ENCODE measurements around the gene CNP.
A peak's percentile ranks its signal among the peaks of the same experiment; 100 is the strongest.
"Not testable (repeated sequence)": the region's sequence is repeated elsewhere in the genome, so short reads cannot be mapped to it uniquely, and the experiment has no call there.

CNP gene

GRCh38 chr17:42018988-42019387 lies 52.4 kb downstream of the CNP start:
- no peak overlapping the region for H3K27ac ChIP-seq
- ChIA-PET CTCF (interaction anchor here (0.6 kb wide), 1 partner anchor 56 kb away, joined by 3 read pairs; no protein-coding TSS in a partner anchor), POLR2A (ENCODE audit: low non-redundant PET) (interaction anchor here (2.1 kb wide), 1 partner anchor 52 kb away, joined by 11 read pairs; the partner anchor contains the start of gene CNP)
- no peak for DNase-seq (ENCODE audit: low spot score)
- TF ChIP-seq CTCF (conservative IDR thresholded peaks at IDR 0.05; ENCODE audit: low read depth), result no peak

GRCh38 chr17:42019509-42020404 lies 53.2 kb downstream of the CNP start, which contains the start of gene NKIRAS2:
Gene NKIRAS2, plus strand, starts transcription at chr17:42020090. Its CDS starts 1,488 bp downstream, at chr17:42021578.
- DNase-seq (ENCODE audit: low spot score), result peak; percentile 92
- CTCF ChIA-PET, result interaction anchor here (0.6 to 0.9 kb wide), 6 partner anchors 32 to 1987 kb away, joined by 3 to 5 read pairs (median 3); no protein-coding TSS in a partner anchor
- POLR2A ChIA-PET (ENCODE audit: low non-redundant PET), result interaction anchor here (0.6 kb wide), 1 partner anchor 1294 kb away, joined by 3 read pairs; no protein-coding TSS in a partner anchor
- TF ChIP-seq CTCF (conservative IDR thresholded peaks at IDR 0.05; ENCODE audit: low read depth), result peak; percentile 96
- peak within 1 kb of the TSS; percentile 76 for H3K27ac ChIP-seq

DNA sequence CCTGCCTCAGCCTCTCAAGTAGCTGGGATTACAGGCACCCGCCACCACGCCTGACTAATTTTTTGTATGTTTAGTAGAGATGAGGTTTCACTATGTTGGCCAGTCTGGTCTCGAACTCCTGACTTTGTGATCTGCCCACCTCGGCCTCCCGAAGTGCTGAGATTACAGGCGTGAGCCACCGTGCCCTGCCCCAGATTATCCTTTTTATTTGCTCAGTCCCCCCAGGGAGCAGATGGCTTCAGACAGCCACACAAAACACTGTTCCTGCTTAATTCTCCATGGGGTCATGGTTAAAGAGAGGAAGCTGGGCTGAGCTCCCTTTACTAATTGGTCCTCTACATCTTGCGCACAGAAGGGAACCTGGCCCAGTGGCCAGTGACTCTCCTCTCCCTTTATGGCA lies 54.2 kb downstream of the CNP start:
- ChIA-PET CTCF (interaction anchor here (0.6 to 0.9 kb wide), 2 partner anchors 65 to 159 kb away, joined by 3 read pairs; no protein-coding TSS in a partner anchor), POLR2A (ENCODE audit: low non-redundant PET) (interaction anchor here (0.6 kb wide), 1 partner anchor 1293 kb away, joined by 3 read pairs; no protein-coding TSS in a partner anchor)
- not testable (repeated sequence) for DNase-seq (ENCODE audit: low spot score)
- peak overlapping the region; percentile 76 for H3K27ac ChIP-seq

GRCh38 chr17:42023524-42024349 lies 57.1 kb downstream of the CNP start:
- no peak for DNase-seq (ENCODE audit: low spot score)
- POLR2A ChIA-PET (ENCODE audit: low non-redundant PET), result no interaction called here
- CTCF ChIA-PET, result interaction anchor here (0.7 to 2.5 kb wide), 8 partner anchors 8 to 675 kb away, joined by 3 to 19 read pairs (median 5); partner anchors contain the start of gene DHX58
- peak overlapping the region; percentile 64 for H3K27ac ChIP-seq
- no peak for TF ChIP-seq CTCF (conservative IDR thresholded peaks at IDR 0.05; ENCODE audit: low read depth)

- peak; percentile 27 for TF ChIP-seq CTCF (conservative IDR thresholded peaks at IDR 0.05; ENCODE audit: low read depth)
- peak overlapping the region; percentile 64 for H3K27ac ChIP-seq
- ChIA-PET CTCF (interaction anchor here (0.5 to 2.5 kb wide), 12 partner anchors 10 to 93 kb away, joined by 3 to 19 read pairs (median 4); partner anchors contain the start of gene DHX58), POLR2A (ENCODE audit: low non-redundant PET) (interaction anchor here (0.5 kb wide), 1 partner anchor 84 kb away, joined by 3 read pairs; no protein-coding TSS in a partner anchor)
- DNase-seq (ENCODE audit: low spot score), result no peak
Measured at GRCh38 chr17:42025191-42025579, 58.6 kb downstream of the CNP start.

- peak overlapping the region; percentile 64; the same call in 1 of the 2 replicates for H3K27ac ChIP-seq
- no peak for TF ChIP-seq CTCF (conservative IDR thresholded peaks at IDR 0.05; ENCODE audit: low read depth)
- POLR2A ChIA-PET (ENCODE audit: low non-redundant PET), result interaction anchor here (0.6 to 1.0 kb wide), 2 partner anchors 18 to 94 kb away, joined by 3 to 12 read pairs; no protein-coding TSS in a partner anchor
- DNase-seq (ENCODE audit: low spot score), result no peak
- CTCF ChIA-PET, result interaction anchor here (0.5 to 2.5 kb wide), 8 partner anchors 14 to 92 kb away, joined by 3 to 19 read pairs (median 3); partner anchors contain the start of gene DHX58
Measured at GRCh38 chr17:42025936-42026335, 59.3 kb downstream of the CNP start.

All from RWPE1 (cell line).